ENCODE measurements around the gene C11orf16. TPM values are rescaled to one million over a fixed set of nuclear protein-coding genes. Genes with fewer than 3 reads are reported as not detected.

The C11orf16 gene
- total and polyA plus RNA-seq, 2 of the 4 experiments (the other 2 are of a cell fraction) = not detected

- TF ChIP-seq MAFK (IDR thresholded peaks at IDR 0.05; ENCODE audit: low read depth, low read length) (no peak), CEBPB (IDR thresholded peaks at IDR 0.05; ENCODE audit: low read depth, low read length) (no peak), USF2 (IDR thresholded peaks at IDR 0.05; ENCODE audit: low read depth, low read length) (no peak), ELK1 (IDR thresholded peaks at IDR 0.05; ENCODE audit: borderline replicate concordance, low read depth, low read length) (no peak), CHD1 (IDR thresholded peaks at IDR 0.05; ENCODE audit: low read depth, low read length) (no peak), RFX5 (IDR thresholded peaks at IDR 0.05; ENCODE audit: low read depth, low read length) (no peak), BHLHE40 (IDR thresholded peaks at IDR 0.05; ENCODE audit: low read depth, low read length) (no peak), MXI1 (IDR thresholded peaks at IDR 0.05; ENCODE audit: borderline replicate concordance, low read depth, low read length) (no peak), RAD21 (IDR thresholded peaks at IDR 0.05; ENCODE audit: low read length) (no peak), CTCF (conservative IDR thresholded peaks at IDR 0.05; ENCODE audit: low read depth, low read length) (no peak), NFE2L2 (IDR thresholded peaks at IDR 0.05; ENCODE audit: low read depth, low read length) (no peak), RCOR1 (IDR thresholded peaks at IDR 0.05; ENCODE audit: insufficient replicate concordance, low read length) (no peak), SMC3 (IDR thresholded peaks at IDR 0.05; ENCODE audit: low read depth, low read length) (no peak), POLR2A (IDR thresholded peaks at IDR 0.05; ENCODE audit: low read depth, low read length) (no peak), FOS (IDR thresholded peaks at IDR 0.05; ENCODE audit: low read depth, low read length) (no peak)
- Histone ChIP-seq H2BK5ac (ENCODE audit: low read depth, low read length, poor library complexity, severe bottlenecking) (no peak overlapping the region), H3K27me3 (ENCODE audit: control insufficient read depth, insufficient read depth, low read length) (no peaks in the 10 kb centered on the region), H3K9me3 (ENCODE audit: control insufficient read depth, insufficient read depth, low read length) (no peaks in the 10 kb centered on the region), H2AK9ac (replicated peaks; ENCODE audit: low read depth, low read length, poor library complexity) (no peak overlapping the region), H4K20me1 (ENCODE audit: insufficient read depth, low read length) (no peaks in the 10 kb centered on the region), H4K5ac (ENCODE audit: low read depth, low read length) (no peak overlapping the region), H3K14ac (replicated peaks; ENCODE audit: low read depth, low read length) (no peak overlapping the region), H4K8ac (ENCODE audit: low read depth in 2 of 2, low read length in 2 of 2) (no peak overlapping the region), H2BK15ac (ENCODE audit: low read depth, low read length) (no peak overlapping the region), H3K79me1 (ENCODE audit: low read depth in 1 of 2, low read length in 2 of 2) (peaks cover 31 to 64% of the 10 kb centered on the region in 2 experiments), H3K18ac (ENCODE audit: low read depth, low read length) (no peak overlapping the region), H3K56ac (ENCODE audit: extremely low read depth, insufficient read depth, low read length) (no peak overlapping the region), H3K4ac (ENCODE audit: low read depth, low read length) (no peak overlapping the region), H3K36me3 (ENCODE audit: control insufficient read depth, insufficient read depth, low read length) (peaks cover 3% of the 10 kb centered on the region; the same call in 1 of the 2 replicates), H2BK120ac (ENCODE audit: low read depth, low read length) (no peak overlapping the region), H3K4me1 (ENCODE audit: control insufficient read depth, insufficient read depth, low read length) (peaks cover 8% of the 10 kb centered on the region), H3K9ac (ENCODE audit: low read depth, low read length) (no peak overlapping the region), H3K27ac (ENCODE audit: insufficient read depth, low read length) (no peak overlapping the region), H4K91ac (ENCODE audit: insufficient read depth, low read depth, low read length) (no peak overlapping the region), H2BK20ac (ENCODE audit: low read depth, low read length) (no peak overlapping the region), H3K9me1 (ENCODE audit: insufficient read depth, low read length) (peaks cover 8% of the 10 kb centered on the region; the same call in 1 of the 2 replicates), H3K4me3 (ENCODE audit: insufficient read depth, low read depth, low read length) (no peak overlapping the region), H3K23ac (ENCODE audit: low read depth, low read length) (no peak overlapping the region), H2AK5ac (ENCODE audit: low read depth, low read length) (peak overlapping the region; percentile 39; the same call in 1 of the 2 replicates), H3K4me2 (ENCODE audit: low read depth, low read length) (no peak overlapping the region), H2AFZ (replicated peaks; ENCODE audit: low read length, poor library complexity) (no peak overlapping the region)
- ATAC-seq (ENCODE audit: low read depth) = no peak
- WGBS, 2 experiments (ENCODE audit: extremely low coverage in 2 of 2, insufficient read length in 1 of 2) = no CpG with 5 or more reads among the region's 2 CpGs
- no peak for DNase-seq
- dilution Hi-C loops (cut with HindIII; ENCODE audit: low sequenced_read_pairs, unreplicated experiment) (no loop called here), intact Hi-C loops (cut with micrococcal nuclease) (loop anchor here (5.0 kb wide), 1 partner anchor 89 kb away; no protein-coding TSS in a partner anchor), in situ Hi-C loops (cut with MboI; ENCODE audit: low sequenced_read_pairs) (loop anchor here (25.0 kb wide), 1 partner anchor 724 kb away; no protein-coding TSS in a partner anchor)
- BruUV-seq (replicated peaks) = no TSS peak
- CTCF ChIA-PET = interaction anchor here (0.6 kb wide), 1 partner anchor 258 kb away, joined by 3 read pairs; no protein-coding TSS in a partner anchor
- POLR2A ChIA-PET (ENCODE audit: unreplicated experiment) = no interaction called here
Measured at GRCh38 chr11:8961401-8961800, 28.7 kb upstream of the C11orf16 start.

Measured in IMR-90 (cell line).